NT2/D1 (cell line): ENCODE results near the gene CCDC93.

Experiments used
- SUZ12 ChIP-seq: IDR thresholded peaks from 2 replicates; pipeline ENCODE4 v1.6.1; 2011; ENCODE audit not compliant: insufficient read length, insufficient read depth; ENCODE audit errors: extremely low read depth
- YY1 ChIP-seq: IDR thresholded peaks from 2 replicates; pipeline ENCODE4 v1.6.1; 2011; ENCODE audit not compliant: insufficient read length, insufficient read depth
- ZNF274 ChIP-seq: IDR thresholded peaks from 2 replicates; pipeline ENCODE4 v1.6.1; 2011; ENCODE audit warnings: mild to moderate bottlenecking, low read depth, low read length

- TF ChIP-seq YY1 (no peak), ZNF274 (no peak), SUZ12 (no peak)
Observed at GRCh38 chr2:118019821-118020220, 6.0 kb upstream of the CCDC93 start.
